Stimulated activated CD4-positive, alpha-beta T cell treated with anti-CD3 and anti-CD28 coated beads, Interleukin-4, amount 100 ng/mL, for 48 hours (primary cell): Measurements from ENCODE around the gene DNAJC22.

ENCODE experiments used
- DNase-seq, 2 donors: peaks; one replicate each; pipeline ENCODE4 v3.0.0-alpha.2; 2020; ENCODE audit warnings: low read depth in 2 of 2

The DNAJC22 gene

DNA sequence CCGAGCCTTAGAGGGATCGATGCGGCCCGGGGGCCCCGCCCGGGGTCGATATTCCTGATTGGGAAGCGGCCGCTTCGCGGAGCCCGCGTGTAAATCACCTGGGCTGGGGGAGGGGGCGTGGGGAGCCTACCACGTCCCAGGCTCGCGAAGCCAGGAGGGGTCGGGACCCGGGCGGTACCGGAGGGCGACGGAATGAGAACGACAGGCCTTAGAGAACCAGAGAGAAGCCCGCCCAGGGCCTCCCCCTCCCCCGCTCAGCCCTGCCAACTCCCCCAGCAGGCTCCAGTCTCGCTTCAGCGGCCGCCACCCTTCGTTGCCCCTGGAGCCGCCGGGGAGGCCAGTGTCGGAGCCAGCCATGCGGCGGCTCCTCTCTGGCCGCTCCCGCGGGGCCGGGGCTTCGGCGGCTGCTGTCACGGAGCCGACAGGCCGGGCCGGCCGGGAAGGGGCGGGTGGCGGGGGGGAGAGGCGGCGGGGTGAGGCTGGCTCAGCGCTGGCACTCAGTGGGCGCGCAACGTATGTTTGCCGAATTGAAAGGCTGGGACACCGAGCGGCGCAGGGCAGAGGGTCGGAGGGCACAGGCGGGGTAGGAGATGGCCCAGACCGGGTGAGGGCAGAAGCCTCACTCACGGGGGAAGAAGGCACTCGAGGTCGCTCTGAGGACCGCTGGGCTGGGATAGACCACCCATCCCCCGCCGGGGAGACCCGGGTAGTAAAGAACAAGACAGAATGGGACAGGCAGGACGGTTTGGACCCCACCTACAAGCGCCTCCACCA, 1.4 kb upstream of the DNAJC22 start:
- DNase-seq: no peak

DNA sequence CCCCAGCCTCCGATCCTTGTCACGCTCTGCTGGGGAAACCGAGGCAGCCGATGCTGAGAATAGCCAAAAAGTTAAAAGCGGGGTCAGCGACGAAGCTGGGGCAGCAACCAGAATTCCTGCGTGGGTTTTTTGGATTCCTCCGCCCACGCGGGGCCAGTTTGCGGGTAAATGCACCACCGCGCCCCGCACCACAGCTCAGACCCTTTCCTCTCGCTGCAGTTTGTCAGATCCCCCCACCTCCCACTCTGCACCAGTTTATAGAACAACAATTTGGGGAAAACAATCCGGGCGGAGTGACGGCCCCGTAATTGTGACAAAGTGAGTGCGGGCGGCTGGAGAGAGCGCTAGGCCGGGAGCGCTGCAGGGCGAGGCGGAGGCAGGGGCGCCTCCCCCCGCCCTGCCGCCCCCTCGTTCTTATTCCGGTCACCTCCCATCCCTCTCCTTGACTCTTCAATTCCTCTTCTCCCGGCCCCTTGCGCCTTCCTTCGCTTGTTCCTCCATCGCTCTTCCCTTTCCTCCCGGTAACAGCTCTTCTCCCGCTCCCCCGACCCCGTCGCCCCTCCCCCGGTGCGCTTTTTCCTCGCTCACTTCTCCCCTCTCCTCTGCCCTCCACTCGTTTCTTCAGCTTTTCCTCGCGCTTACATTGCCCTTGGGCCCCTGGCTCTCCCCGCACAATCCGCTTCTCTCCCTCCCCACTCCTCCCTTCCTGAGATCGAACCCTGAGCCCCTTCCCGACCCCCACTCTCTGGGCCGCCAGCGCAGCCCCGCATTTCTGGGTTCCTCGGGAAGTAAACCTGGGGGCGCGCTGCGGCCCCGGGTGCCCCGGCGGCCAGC, 646 bp upstream of the DNAJC22 start:
- no peak for DNase-seq

DNA sequence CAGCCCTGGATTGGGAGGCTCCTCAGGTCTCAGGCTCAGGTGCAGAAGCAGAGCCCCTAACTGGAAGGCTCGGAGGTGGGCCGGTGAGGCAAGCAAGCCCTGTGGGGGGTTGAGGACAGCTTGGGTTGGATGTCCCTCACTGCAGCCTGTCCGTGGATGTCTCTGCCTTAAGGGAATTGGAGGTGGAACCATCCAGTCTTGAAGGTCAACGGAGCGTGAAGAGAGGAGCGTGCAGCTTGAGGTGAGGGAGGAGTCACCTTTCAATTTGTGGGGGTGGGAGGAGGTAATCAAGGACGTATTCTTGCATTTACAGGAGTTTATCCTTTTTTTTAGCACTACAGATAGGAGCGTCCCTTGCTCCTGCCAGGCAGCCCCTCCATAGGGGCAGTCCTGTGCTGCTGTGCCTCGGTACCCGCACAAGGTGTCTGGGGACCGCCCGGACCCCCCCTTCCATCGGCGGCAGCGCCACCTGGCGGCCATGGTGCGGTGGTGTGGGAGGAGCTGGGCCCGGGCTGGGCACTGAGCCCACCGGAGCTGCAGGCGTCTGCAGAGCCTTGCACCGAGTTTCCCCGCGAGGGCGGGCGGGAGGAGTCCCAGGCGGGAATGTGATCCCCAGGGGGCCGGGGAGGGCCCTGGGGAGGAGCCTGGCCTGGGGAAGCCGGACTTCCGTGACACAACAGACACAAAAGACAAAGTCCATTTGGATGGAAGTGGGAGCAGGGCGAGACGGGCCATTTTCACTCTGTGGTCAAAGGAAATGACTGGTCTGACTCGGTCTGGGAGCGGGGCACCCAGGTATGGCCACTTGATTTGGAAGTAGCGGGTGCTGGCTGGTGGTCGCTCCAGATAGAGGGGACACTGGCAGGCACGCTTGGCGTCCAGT, 864 bp downstream of the DNAJC22 start:
- DNase-seq: peak; percentile 67 to 82

DNA sequence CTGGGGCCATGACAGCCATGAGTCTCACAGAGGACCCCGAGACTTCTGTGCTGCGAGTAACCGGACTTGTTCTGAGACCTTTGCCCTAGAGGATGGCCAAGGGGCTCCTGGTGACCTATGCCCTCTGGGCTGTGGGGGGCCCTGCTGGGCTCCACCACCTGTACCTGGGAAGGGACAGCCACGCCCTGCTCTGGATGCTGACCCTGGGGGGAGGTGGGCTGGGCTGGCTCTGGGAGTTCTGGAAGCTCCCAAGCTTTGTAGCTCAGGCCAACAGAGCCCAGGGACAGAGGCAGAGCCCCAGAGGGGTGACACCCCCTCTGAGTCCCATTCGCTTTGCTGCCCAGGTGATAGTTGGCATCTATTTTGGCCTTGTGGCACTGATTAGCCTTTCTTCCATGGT, 2.1 kb downstream of the DNAJC22 start:
- DNase-seq: no peak

DNA sequence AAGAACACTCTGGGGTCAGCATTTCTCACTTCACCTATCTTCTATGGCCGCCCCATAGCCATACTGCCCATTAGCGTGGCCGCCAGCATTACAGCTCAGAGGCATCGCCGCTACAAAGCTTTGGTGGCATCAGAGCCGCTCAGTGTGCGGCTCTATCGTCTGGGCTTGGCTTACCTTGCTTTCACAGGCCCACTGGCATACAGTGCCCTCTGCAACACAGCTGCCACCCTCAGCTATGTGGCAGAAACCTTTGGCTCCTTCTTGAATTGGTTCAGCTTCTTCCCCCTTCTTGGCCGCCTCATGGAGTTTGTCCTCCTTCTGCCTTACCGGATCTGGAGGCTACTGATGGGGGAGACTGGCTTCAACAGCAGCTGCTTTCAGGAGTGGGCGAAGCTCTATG, 2.6 kb downstream of the DNAJC22 start:
- no peak for DNase-seq

DNA sequence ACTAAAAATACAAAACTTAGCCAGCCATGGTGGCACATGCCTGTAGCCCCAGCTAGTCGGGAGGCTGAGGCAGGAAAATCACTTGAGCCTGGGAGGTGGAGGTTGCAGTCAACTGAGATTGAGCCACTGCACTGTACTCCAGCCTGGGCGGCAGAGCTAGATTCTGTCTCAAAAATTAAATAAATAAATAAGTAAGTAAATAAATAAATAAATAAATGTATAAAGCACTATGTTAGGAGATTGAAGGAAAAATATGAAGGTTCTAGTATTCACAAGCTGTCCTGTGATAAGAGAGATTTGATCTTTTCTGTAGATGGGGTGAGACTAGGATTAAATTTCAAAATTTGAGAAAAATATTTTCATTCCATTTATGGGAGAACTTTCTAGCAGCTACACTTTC, 5.7 kb downstream of the DNAJC22 start:
- no peak for DNase-seq

DNA sequence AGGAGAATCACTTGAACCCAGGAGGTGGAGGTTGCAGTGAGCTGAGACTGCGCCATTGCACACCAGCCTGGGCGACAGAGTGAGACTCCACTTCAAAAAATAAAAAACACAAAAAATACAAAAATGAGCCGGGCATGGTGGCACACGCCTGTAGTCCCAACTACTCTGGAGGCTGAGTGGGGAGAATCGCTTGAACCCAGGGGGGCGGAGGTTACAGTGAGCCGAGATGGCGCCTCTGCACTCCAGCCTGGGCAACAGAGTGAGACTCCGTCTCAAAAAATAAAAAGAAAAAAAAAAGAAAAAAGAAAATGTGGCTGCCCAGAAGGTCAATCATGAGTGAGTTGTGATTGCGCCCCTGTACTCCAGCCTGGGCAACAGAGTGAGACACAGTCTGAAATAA, 9.2 kb downstream of the DNAJC22 start:
- DNase-seq: no peak

DNA sequence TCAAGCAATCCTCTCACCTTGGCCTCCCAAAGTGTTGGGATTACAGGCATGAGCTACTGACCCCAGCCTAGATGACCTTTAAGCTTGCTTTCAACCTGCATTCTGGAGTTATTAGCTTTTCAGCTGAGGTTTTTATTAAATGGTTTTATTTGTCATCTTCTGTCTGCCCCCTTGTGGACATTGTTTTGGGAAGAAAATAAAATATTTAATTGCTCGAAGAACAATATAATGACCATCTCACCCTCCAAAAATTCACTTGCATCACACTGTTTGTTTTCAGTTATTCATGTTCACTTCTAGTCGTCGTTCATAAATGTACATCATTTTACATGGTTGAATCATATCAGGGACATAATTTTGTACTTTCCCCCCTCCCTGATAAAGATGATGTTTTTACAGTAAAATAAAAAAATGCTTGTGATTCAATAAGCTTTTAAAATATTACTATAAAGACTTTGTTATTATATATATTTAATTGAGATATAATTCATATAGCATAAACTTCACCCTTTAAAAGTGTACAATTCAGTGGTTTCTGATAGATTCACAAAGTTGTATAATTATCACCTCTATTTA, 10.5 kb downstream of the DNAJC22 start:
- DNase-seq: no peak

DNA sequence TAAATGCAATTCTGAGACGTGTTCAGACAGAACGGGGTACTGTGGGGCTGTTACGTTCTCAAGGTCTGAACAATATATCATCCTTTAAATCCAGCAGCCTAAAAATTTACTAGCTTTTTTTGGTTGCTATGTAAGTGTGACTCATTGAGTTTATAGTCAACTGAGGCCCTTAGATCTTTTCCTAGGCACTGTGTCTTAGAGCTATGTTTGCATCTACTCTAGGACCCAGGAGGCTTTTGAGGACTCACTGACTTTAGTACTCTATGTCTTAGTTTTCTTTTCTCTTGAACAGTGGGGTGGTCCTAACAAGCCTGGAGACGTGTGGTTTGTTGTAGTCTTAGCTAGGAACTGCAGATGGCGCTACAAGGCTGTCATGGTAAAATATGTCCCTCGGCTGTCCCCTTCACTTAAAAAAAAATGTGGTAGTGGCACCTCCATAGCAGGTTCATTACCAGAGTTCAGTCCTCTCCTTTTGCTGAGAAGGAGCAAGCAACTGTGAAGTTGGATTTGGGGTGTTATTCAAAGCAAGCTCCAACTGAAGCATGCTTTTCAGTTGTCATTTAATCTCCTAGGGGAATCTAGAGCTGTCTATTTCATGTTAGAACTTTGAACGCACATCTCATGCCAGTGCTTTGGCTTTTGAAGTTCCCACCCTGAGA, 11.9 kb downstream of the DNAJC22 start:
- DNase-seq: no peak

DNA sequence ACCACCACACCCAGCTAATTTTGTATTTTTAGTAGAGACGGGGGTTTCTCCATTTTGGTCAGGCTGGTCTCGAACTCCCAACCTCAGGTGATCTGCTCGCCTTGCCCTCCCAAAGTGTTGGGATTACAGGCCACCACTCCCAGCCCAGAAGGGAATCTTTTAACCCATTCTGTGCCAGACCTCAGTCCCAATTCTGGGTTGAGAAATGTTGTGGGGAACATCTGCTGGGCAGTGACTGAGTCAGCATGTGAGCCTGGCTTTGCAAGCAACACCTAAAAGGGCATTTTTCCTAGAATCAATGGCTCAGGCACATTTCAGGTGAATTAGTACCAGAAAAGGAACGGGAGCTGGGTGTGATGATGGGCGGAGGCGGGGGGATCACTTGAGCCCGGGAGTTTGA, 13.0 kb downstream of the DNAJC22 start:
- DNase-seq: no peak

DNA sequence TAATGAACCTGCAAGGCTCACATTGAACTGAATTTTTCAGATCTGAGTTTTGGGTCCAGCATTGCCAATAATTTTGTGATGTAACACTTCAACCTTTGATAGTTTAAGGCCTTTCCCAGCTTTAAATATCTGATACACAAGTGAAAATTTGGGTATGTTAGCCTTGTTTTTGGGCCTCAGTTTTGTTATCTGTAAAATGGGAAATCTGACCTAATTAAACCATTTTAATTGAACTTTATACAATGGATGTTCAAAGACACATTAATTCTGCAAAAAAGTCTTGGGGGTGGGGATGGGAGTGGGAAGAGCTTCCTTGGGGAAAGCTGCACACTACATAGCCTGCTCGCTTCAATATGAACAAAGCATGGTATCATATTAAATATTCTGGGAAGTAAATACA, 15.4 kb downstream of the DNAJC22 start:
- DNase-seq: no peak

DNA sequence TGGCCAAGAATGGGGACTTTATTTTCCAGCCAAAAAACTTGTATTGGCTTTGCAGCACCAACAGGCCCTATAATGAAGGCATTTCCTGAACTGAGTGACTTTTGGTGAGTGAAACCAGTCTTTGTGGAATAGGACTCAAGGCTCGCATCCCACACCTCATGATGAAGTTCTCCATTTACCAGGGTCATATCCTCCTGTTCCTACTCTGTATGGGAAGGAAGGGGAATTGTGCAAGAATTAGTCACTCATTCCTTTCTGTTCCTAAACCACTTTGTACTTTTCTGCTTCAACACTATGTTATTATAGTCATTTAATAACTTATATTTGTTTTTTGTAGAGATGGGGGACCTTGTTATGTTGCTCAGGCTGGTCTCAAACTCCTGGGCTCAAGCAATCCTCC, 18.3 kb downstream of the DNAJC22 start:
- no peak for DNase-seq

DNA sequence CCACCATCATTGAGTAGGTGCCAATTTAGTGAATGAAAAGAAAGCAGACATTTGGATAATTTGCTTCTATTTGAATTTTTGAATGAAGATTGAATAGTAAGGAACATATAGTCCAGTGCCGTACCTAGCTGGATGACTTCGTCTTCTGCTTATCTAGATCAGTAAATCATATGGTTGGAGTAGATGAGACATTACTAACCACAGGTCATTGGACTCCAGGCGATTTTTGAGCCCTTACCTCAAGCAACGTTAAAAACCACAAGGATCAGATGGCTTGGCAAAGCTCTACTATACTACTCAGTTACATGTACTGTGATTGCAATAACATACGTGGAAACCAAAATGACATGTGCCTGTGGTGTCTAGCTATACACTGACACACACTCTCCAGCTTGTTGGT, 18.9 kb downstream of the DNAJC22 start:
- DNase-seq: no peak

DNA sequence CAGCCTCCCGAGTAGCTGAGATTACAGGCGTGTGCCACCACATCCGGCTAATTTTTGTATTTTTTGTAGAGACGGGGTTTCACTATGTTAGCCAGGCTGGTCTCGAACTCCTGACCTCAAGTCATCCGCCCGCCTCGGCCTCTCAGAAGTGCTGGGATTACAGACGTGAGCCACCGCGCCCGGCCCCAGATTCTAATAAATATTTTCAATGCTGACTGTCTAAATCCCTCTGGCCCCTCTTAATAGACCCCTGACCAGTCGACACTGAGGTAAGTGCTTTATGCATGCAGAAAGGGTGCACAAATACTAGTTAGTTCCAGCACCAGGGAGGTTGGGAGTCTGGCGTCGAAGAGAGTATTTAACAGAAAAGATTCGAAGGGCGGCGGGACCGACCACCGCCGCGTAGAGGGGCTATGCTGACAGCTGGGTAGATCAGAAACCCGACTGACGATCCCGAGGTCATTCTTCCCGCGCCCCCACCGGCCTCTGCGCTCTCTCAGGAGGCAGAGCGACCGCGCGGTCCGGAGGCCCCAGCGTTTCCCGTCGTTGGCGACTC, 19.5 kb downstream of the DNAJC22 start:
- no peak for DNase-seq

DNA sequence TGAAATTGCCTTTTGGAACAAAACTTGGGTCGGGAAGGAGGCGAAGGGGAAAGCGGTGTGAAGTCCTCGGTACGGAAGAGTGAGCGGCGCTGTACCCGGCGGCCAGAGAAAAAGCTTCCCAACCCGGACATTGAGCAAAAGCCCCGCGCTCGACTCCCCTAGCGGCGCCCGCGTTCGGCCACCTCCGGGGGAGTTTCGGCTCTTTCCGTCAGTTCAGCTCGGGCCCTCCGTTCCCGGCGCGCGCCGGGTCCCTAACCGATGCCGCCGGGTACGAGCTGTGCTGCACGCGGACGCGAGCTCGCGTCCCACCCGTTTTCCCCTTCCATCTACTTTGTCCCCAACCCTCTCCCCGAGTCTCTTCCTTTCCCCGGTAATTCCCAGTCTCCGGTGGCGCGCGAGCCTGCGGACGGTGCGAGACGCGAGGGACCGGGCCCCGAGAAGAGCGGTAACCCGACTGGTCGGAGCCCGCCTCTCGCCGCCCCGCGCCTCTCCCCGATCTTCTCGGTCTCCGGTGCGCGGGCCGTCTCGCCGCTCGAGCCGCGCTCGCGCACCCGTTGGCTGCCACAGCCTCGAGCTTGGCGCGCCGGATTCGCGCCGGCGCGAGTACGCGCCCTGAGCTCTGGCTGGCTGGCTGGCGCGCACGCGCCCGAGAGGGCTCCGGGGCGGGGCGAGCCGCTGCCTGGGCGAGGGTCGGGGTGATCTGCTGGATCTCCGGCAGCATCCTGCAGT, 20.1 kb downstream of the DNAJC22 start:
- DNase-seq: peak; percentile 80 to 86

DNA sequence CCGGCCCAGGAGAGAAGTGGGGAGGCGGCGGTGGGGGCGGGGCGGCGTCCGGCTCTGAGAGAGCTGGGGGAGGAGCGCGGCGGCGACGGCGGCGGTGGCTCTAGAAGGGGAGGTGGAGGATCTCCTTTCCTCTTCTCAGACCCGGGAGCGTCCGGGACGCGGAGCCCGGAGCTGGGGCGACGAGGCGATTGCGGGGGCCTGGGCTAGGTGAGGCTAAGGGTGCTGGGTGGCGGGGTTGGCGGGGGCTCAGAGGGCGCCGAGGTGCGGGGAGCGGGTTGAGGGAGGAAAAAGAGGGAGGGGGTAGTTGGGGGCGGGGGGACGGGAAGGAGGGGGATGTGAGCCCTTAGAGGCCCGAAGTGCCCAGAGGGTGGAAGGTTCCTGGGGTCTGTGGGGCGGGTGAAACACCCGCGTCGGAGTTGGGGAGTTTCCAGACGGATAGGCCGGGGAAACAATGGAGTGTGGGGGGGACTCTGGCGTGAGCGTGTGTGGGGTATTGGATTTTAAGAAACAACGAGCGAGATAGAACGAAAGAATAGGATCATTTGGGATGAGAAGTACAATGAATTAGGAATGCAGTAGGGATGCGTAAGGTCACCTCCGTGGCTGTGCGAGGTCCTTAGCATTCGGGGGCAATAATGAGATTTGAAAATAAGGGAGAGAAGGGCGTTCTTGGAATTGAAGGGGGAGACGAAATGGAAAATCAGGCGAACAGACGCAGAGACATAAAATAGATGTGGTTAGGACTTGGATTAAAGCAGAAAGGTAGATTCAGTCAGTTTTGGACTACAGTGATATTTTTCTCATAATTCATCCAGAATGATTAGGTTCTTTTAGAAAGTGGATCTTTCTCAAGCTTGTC, 20.9 kb downstream of the DNAJC22 start, which contains the start of gene SPATS2:
SPATS2 (plus strand) TSS at position 82 of the 859 bp plus-strand sequence. CDS start 93,551 bp downstream, outside the sequence.
- peak in 1 of 2 donors; percentile 90 for DNase-seq

DNA sequence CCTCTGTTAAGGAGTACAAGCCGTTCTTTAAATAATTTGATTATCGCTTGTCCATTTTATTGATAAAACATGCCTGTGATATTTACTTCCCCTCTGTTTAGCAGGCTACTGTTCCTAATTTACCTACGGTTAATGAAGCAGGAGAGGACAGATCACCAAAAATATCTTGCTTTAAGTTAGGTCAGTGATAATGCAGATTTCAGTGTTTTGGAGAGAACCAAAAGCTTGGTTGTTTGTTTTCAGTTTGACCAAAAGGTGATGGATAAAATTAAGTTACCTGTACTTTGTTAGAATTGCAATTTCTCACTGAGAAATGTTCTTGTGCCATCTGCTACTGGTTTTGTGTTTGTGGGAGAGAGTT, 21.5 kb downstream of the DNAJC22 start:
- DNase-seq: no peak

DNA sequence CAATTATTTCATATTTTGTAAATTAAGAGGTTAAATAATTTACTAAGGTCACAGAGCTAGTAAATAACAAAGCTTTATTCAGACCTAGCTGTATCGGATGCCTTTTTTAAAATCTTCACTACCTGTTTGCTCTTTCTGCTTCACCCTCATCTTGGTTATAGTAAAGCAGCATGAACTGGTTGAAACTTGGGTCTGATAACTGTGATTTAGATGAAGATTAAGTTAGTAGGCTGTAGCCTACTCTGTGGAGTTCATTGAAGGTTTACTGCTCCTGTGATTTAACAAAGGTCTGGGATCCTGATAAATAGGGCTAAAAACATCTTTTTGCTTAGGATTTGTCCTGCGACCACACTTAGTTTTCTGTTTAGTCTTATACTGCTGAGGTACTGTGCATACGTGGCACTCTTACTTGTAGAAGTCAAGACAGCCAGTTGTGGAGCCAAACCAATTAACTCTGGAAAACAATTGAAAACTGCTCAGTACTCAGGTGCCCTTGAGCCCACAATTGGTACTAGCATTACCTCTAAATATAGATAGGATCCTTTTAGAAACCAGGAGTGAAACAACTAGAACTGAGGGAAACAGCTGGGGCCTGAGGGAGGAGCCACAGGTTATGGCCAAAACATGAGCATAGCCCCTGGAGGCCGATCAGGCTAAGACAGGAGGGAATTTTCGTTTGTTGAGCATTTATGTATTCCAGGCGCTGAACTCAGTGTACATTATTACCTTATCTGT, 22.9 kb downstream of the DNAJC22 start:
- peak in 1 of 2 donors; percentile 16 for DNase-seq

DNA sequence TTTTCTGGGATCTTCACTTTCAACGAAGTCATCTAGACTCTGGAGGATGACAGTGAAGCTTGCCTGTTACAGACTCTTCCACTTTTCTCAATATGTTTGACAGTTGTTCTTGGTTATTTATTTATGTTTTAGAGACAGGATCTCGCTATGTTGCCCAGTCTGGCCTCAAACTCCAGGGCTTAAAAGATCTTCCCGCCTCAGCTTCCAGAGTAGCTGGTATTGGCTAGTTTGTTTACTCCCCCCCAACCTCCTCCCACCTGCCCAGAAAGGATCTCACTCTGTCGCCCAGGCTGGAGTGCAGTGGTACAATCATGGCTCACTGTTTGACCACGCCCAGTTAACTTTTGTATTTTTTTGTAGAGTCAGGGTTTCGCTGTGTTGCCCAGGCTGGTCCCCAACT, 23.9 kb downstream of the DNAJC22 start:
- no peak for DNase-seq
